ENCODE measurements around the gene NHERF1.

DNA sequence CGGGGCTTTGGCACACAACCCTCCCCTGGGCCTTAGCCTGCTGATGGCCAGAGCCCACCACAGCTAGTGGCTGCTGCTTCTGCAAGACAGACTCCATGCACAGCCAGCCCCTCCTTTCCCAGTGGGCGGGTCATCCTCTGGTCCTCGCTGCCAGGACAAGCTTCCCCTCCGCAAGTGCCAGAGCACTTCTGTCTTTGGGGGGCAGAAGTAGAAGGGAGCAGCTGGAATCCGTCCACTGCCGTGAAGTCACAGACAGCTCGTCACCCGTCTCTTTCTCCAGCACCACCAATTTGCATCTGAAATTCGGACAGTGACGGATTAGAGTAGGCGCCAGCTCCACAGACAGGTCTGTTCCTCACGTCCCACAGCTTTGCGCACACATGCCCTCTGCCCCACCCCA, 59.0 kb downstream of the NHERF1 start:
- TF ChIP-seq, protein P1, sequence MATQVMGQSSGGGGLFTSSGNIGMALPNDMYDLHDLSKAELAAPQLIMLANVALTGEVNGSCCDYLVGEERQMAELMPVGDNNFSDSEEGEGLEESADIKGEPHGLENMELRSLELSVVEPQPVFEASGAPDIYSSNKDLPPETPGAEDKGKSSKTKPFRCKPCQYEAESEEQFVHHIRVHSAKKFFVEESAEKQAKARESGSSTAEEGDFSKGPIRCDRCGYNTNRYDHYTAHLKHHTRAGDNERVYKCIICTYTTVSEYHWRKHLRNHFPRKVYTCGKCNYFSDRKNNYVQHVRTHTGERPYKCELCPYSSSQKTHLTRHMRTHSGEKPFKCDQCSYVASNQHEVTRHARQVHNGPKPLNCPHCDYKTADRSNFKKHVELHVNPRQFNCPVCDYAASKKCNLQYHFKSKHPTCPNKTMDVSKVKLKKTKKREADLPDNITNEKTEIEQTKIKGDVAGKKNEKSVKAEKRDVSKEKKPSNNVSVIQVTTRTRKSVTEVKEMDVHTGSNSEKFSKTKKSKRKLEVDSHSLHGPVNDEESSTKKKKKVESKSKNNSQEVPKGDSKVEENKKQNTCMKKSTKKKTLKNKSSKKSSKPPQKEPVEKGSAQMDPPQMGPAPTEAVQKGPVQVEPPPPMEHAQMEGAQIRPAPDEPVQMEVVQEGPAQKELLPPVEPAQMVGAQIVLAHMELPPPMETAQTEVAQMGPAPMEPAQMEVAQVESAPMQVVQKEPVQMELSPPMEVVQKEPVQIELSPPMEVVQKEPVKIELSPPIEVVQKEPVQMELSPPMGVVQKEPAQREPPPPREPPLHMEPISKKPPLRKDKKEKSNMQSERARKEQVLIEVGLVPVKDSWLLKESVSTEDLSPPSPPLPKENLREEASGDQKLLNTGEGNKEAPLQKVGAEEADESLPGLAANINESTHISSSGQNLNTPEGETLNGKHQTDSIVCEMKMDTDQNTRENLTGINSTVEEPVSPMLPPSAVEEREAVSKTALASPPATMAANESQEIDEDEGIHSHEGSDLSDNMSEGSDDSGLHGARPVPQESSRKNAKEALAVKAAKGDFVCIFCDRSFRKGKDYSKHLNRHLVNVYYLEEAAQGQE (IDR thresholded peaks at IDR 0.05; ENCODE audit: insufficient read depth in 1 of 2, low read depth in 2 of 2, low read length in 2 of 2): no peak
- no peak for TF ChIP-seq TAF1 (IDR thresholded peaks at IDR 0.05; ENCODE audit: borderline replicate concordance, insufficient read depth, low read length)
- no peak for TF ChIP-seq POLR2AphosphoS5 (IDR thresholded peaks at IDR 0.05; ENCODE audit: low read depth, low read length)
